Endothelial cell (in vitro differentiated cells): Measurements from ENCODE around the gene PSTPIP2. TPM values are rescaled to one million over a fixed set of nuclear protein-coding genes. Genes with fewer than 3 reads are reported as not detected.

Source experiments
- DNase-seq: peaks from one replicate; pipeline ENCODE4 v3.0.0; 2021; ENCODE audit warnings: low spot score
- H3K27ac Mint-ChIP-seq: one replicate; pipeline ENCODE4 v1.8.0; 2021; ENCODE audit warnings: mixed read lengths, inconsistent platforms; ENCODE audit not compliant: unreplicated experiment
- H3K27me3 Mint-ChIP-seq: one replicate; pipeline ENCODE4 v1.8.0; 2021; ENCODE audit warnings: mild to moderate bottlenecking, moderate library complexity, mixed read lengths, inconsistent platforms; ENCODE audit not compliant: unreplicated experiment
- H3K36me3 Mint-ChIP-seq: one replicate; pipeline ENCODE4 v1.8.0; 2021; ENCODE audit warnings: mild to moderate bottlenecking, low read depth, mixed read lengths, inconsistent platforms; ENCODE audit not compliant: unreplicated experiment
- H3K4me1 Mint-ChIP-seq: one replicate; pipeline ENCODE4 v1.8.0; 2021; ENCODE audit warnings: mild to moderate bottlenecking, mixed read lengths, inconsistent platforms; ENCODE audit not compliant: unreplicated experiment
- H3K4me3 Mint-ChIP-seq: one replicate; pipeline ENCODE4 v1.8.0; 2021; ENCODE audit warnings: mild to moderate bottlenecking, mixed read lengths, inconsistent platforms; ENCODE audit not compliant: unreplicated experiment
- H3K9me3 Mint-ChIP-seq: one replicate; pipeline ENCODE4 v1.8.0; 2021; ENCODE audit warnings: mixed read lengths, inconsistent platforms; ENCODE audit not compliant: unreplicated experiment
- CTCF ChIP-seq: fragments of 200-600 bp; sonication (generic); IDR thresholded peaks from one replicate; pipeline ENCODE4 v1.5.0; 2021; ENCODE audit warnings: antibody characterized with exemption; ENCODE audit not compliant: unreplicated experiment
- total RNA-seq: library from RNA; stranded (reverse); fragmentation: NEBNext Ultra II Directional; extraction: Animal tissue kit (Norgen Biotek cat#: 25700); gene quantifications from one replicate; pipeline ENCODE4 v1.2.1, GENCODE V29; 2021; ENCODE audit not compliant: unreplicated experiment

Gene PSTPIP2
- total RNA-seq, 1 donor from 2014 or later: 7.8 TPM

GRCh38 chr18:46062781-46063180 is 9.3 kb downstream of the PSTPIP2 start:
- Mint-ChIP-seq H3K4me1 (no peaks in the 10 kb centered on the region), H3K9me3 (no peaks in the 10 kb centered on the region), H3K36me3 (no peaks in the 10 kb centered on the region), H3K27me3 (peaks cover 1% of the 10 kb centered on the region), H3K27ac (no peak overlapping the region), H3K4me3 (no peak overlapping the region)
- no peak for TF ChIP-seq CTCF
- no peak for DNase-seq

GRCh38 chr18:46061796-46062195 is 10.3 kb downstream of the PSTPIP2 start:
- no peak for TF ChIP-seq CTCF
- H3K4me1 Mint-ChIP-seq: no peaks in the 10 kb centered on the region
- no peaks in the 10 kb centered on the region for H3K9me3 Mint-ChIP-seq
- no peak overlapping the region for H3K27ac Mint-ChIP-seq
- H3K36me3 Mint-ChIP-seq: no peaks in the 10 kb centered on the region
- no peak overlapping the region for H3K4me3 Mint-ChIP-seq
- DNase-seq: no peak
- peaks cover 1% of the 10 kb centered on the region for H3K27me3 Mint-ChIP-seq

- TF ChIP-seq CTCF: no peak
- H3K36me3 Mint-ChIP-seq: no peaks in the 10 kb centered on the region
- H3K27ac Mint-ChIP-seq: no peak overlapping the region
- peaks cover 1% of the 10 kb centered on the region for H3K27me3 Mint-ChIP-seq
- DNase-seq: no peak
- H3K4me3 Mint-ChIP-seq: no peak overlapping the region
- H3K9me3 Mint-ChIP-seq: no peaks in the 10 kb centered on the region
- H3K4me1 Mint-ChIP-seq: no peaks in the 10 kb centered on the region
Measured at GRCh38 chr18:46061387-46061786, 10.7 kb downstream of the PSTPIP2 start.

GRCh38 chr18:46060359-46060841 is 11.7 kb downstream of the PSTPIP2 start:
- Mint-ChIP-seq H3K27ac (no peak overlapping the region), H3K27me3 (no peaks in the 10 kb centered on the region), H3K36me3 (no peaks in the 10 kb centered on the region), H3K4me1 (no peaks in the 10 kb centered on the region), H3K9me3 (no peaks in the 10 kb centered on the region), H3K4me3 (no peak overlapping the region)
- no peak for DNase-seq
- no peak for TF ChIP-seq CTCF

GRCh38 chr18:46055838-46056230 is 16.2 kb downstream of the PSTPIP2 start:
- H3K4me1 Mint-ChIP-seq: no peaks in the 10 kb centered on the region
- no peak overlapping the region for H3K27ac Mint-ChIP-seq
- no peak for TF ChIP-seq CTCF
- no peak overlapping the region for H3K4me3 Mint-ChIP-seq
- no peaks in the 10 kb centered on the region for H3K27me3 Mint-ChIP-seq
- H3K9me3 Mint-ChIP-seq: no peaks in the 10 kb centered on the region
- DNase-seq: no peak
- no peaks in the 10 kb centered on the region for H3K36me3 Mint-ChIP-seq
